GM21360 (cell line): ENCODE data around the gene SPEF2.

Source experiments
- ATAC-seq: cut with Tn5 transposase; IDR thresholded peaks from one replicate; pipeline ENCODE4 v1.9.1; 2021; ENCODE audit warnings: mild to moderate bottlenecking, moderate library complexity; ENCODE audit not compliant: unreplicated experiment

Gene SPEF2

GRCh38 chr5:35698047-35698808, 80.6 kb downstream of the SPEF2 start:
- ATAC-seq: no peak

DNA sequence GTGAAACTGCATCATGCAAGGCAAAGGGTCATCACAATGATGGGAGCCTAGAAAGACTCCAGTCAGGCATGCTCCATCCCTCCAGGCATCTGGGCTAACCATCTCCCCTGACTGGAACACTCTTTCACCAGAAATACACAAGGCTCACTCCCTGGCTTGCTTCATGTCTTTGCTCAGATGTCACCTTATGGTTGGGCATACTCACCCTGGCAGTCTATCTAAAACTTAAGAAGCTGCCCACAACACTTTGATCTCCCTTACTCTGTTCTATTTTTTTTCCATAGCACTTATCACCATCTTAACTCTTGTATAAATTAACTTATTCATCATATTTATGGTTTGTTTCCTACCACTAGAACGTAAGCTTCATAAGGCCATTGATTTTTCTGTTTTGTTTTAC, 90.0 kb downstream of the SPEF2 start:
- no peak for ATAC-seq

DNA sequence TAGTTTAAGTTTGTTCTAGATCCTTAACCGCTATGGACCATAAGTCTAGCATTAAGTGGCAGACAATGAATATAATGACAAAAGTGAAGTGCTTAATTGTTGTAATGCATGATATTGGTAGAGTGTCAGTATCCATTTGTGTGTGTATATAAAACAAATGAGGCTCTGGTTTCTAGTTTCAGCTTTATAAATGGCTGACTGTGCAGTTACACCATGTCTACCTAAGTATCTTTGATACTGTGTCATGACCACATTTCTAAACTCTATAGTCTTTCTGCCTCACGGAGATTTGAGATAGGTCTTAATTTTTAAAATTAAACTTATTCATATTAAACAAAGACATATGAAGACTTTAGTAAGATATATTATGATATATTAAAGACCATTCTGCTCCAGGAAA, 92.0 kb downstream of the SPEF2 start:
- ATAC-seq: no peak

- ATAC-seq: no peak
These were observed 100.1 kb downstream of the SPEF2 start for GRCh38 chr5:35717718-35718117.

- ATAC-seq: no peak
These were observed 118.1 kb downstream of the SPEF2 start for GRCh38 chr5:35735718-35736117.

DNA sequence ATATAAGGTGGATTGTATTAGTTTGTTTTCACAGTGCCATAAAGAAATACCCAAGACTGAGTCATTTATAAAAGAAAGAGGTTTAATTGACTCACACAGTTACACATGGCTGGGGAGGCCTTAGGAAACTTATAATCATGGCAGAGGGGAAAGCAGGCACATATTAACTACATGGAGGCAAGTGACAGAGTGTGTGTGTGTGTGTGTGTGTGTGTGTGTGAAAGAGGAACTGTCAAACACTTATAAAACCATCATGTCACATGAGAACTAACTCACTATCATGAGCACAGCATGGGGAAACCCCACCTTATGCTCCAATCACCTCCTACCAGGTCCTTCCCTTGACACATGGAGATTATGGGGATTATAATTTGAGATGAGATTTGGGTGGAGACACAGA, 118.6 kb downstream of the SPEF2 start:
- no peak for ATAC-seq

DNA sequence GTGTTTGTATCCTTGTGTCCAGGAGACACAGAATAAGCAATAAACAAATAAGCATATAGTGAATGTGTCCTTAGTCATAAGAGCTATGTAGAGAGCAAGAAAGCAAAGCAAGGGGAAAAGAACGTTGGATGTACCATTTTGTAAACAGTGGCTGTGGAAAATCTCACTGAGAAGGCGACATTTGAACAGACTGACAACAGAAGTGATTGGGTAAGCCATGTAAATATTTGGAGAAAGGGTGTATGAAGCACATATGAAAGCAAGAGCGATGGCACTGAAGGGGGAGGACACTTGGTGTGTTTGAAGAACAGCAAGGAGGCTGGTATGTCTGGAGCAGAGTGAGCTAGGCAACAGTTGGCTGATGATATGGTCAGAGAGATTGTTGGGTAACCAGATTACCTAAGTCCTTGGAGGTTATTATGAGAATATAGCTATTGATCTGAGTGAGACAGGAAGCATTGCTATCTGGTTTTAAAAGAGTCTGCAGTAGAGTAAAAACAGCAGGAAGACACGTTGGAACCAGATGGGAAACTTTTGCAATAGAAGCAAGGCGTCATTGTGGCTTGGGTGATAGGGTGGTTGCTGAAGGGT, 123.6 kb downstream of the SPEF2 start:
- ATAC-seq: no peak

DNA sequence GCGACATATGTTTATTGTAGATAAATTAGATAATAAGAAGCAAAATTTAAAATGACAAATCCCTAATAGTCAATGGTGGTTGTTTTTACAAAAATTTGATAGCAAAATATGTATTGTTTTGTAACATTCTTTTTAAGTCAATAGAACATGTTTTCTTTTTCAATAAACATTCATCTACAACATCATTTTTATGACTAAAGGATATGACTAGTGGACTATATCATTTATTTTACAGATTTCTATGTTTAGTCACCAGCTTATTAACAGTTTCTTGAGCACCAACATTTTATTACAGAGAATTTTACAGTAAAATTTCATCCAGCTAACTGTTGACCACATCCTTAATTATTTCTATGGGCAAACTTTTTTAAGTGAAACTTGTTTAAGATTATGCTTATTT, 124.3 kb downstream of the SPEF2 start:
- ATAC-seq: no peak

- no peak for ATAC-seq
These were observed 126.0 kb downstream of the SPEF2 start for GRCh38 chr5:35743644-35744043.

DNA sequence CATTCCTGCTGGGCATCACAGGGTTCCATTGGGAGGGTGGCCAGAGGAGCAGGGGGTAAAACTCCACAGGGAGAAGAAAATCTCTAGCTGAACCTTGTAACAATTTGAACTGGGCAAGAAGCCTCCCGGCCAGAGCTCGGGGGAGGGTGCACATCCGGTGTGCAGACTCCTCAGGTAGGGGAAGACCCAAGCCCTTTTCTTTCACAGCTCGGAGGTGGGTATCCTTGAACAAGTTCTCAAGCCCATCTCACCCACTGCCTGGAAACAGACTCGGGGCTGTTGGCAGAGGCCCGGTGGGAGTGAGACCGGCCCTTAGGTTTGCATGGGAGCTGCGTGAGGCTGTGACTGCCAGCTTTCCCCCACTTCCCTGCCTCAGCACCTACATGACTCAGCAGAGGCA, 127.5 kb downstream of the SPEF2 start:
- no peak for ATAC-seq

DNA sequence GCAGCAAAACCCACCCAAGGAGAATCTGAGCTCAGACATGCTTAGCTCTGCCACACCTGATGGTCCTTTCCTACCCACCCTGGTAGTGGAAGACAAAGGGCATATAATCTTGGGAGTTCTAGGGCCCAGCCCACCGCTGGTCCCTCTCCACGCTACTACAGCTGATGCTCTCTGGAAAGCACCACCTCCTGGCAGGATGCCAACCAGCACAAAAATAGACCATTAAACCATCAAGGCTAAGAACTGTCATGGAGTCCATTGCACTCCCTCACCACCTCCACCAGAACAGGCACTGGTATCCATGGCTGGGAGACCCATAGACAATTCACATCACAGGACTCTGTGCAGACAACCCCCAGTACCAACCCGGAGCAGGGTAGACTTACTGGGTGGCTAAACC, 128.0 kb downstream of the SPEF2 start:
- ATAC-seq: no peak

DNA sequence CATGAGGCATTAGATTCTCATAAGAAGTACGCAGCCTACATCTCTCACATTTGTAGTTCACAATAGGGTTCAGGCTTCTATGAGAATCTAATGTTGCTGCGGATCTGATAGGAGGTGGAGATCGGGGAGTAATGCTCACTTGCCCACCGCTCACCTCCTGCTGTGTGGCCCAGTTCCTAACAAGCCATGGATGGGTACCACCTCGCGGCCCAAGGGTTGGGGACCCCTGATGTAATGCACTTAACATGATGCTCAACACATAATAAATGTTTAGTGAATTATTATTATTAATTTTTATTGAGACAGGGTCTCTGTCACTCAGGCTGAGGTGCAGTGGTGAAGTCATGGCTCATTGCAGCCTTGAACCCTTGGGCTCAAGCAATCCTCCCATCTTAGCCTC, 134.3 kb downstream of the SPEF2 start:
- no peak for ATAC-seq

- no peak for ATAC-seq
These were observed 135.8 kb downstream of the SPEF2 start for GRCh38 chr5:35753500-35753899.

DNA sequence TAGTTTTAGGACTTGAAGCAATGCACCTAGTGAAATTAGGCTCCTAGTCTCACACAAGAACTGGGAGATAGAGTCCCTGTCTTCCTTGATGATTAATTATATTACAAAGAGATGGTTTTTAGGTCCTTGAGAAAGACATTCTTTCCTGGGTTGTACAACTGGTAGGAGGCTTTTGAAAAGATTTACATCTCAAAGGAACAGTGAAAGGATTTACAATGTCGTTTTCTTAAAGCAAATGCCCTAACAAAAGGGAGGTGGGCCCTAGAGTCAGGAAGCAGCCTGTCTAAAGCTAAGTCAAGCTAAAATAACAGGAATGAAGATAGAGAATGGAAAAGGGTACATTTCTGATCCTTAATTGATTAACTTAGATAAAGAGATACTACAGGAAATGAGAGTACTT, 136.8 kb downstream of the SPEF2 start:
- ATAC-seq: no peak

GRCh38 chr5:35755966-35756365, 138.3 kb downstream of the SPEF2 start:
- ATAC-seq: no peak

- no peak for ATAC-seq
These were observed 140.6 kb downstream of the SPEF2 start for GRCh38 chr5:35758151-35758724.

GRCh38 chr5:35761541-35761940, 143.9 kb downstream of the SPEF2 start:
- no peak for ATAC-seq

DNA sequence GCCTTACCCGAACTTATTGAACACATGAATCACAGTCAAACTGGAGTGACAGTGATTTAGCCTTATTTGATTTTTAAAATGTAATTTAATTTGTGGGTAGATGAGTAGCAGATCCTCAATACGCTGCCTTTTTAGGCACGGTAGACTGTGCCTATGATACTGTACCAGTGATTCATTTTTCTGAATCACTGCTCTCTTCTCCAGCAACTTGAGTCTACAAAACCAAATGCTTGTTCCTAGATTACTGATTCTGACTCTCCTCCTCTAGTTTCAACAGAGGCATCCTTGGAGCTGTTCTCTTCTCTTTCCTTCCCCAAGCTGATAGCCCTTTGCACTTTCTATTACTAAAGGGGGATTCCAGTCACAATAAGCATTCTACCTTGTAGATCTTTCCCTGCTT, 144.7 kb downstream of the SPEF2 start:
- no peak for ATAC-seq

GRCh38 chr5:35765921-35766320, 148.3 kb downstream of the SPEF2 start:
- ATAC-seq: no peak

DNA sequence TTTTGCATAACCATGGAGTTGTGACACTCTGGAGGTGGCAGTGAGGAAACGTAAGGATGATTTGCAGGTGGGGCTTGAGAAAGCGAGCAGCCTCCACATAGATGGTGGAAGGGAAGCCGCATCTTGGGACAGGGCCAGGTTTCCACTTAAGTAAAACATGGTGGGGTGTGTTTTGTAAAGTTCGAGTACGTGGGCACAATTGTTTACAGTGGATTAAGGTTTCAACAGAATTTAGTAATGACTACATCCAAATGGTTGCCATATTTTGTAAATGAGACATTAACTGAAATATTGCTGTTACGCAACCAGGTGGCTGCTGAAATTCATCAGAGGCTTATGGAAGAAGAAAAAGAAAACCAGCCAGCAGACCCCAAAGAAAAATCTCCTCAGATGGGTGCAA, 153.6 kb downstream of the SPEF2 start:
- ATAC-seq: no peak

DNA sequence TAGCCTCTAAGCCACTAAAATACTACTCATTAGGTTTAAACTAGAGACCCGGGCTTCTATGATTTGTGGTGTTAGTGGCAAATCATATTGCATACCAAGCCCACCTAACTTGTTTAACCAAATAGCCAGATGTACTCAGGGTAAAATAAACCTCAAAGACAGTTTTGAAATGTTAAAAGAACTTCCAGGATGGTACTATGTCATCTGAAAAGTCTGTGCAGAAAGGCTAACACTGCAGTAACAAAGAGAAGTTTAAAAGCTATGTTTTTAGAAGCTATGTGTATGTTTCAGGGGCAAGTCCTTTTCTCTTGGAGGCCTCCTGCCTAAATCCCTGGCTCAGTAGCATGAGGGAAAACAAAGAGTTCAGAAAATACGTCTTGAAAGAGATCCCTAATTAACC, 154.2 kb downstream of the SPEF2 start:
- no peak for ATAC-seq

GRCh38 chr5:35773967-35774366, 156.3 kb downstream of the SPEF2 start:
- no peak for ATAC-seq

- no peak for ATAC-seq
These were observed 159.1 kb downstream of the SPEF2 start for GRCh38 chr5:35776757-35777156.
